HG03103 (cell line): ENCODE measurements around the gene LDHAL6B.

Experiments
- ATAC-seq: cut with Tn5 transposase; IDR thresholded peaks from one replicate; pipeline ENCODE4 v1.9.1; 2021; ENCODE audit warnings: low read depth; ENCODE audit not compliant: unreplicated experiment

Gene LDHAL6B

DNA sequence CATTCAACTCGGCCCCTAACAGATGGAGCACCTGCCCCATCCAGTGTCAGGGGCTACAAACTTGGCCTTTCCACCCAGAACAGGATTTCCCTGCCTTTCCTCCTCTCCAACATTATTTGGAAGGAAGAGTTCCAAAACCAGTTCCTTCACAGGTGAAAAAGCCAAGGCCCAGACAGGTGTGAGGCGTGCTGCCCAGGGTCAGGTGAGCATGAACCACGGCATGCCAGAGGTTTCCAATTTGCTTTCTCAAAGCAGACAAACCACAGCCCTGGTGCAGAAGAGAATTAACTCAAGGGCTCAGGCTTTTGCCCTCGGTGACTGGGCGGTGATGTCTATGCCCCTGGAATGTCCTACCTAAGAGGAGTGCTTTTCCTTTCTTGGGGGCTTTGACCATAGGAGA is 43.2 kb downstream of the LDHAL6B start:
- ATAC-seq = no peak

DNA sequence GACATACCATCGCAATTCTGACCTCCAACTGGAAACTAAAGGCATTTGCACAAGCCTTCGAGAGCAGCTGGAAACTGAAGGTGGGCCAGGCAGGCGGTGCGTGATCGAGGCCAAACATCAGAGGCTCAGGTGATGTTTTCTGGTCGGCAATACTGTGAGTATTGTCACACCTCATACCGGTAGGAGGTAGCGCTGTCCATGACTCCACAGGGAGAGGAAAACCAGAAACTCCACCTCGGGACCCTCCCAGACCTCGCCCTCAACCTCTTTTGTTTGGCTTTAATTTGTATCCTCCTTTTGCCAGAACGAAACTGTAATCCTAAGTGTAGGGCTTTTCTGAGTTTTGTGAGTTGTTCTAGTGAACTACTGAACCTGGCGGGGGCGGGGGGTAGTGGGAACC is 43.6 kb downstream of the LDHAL6B start:
- ATAC-seq = no peak

DNA sequence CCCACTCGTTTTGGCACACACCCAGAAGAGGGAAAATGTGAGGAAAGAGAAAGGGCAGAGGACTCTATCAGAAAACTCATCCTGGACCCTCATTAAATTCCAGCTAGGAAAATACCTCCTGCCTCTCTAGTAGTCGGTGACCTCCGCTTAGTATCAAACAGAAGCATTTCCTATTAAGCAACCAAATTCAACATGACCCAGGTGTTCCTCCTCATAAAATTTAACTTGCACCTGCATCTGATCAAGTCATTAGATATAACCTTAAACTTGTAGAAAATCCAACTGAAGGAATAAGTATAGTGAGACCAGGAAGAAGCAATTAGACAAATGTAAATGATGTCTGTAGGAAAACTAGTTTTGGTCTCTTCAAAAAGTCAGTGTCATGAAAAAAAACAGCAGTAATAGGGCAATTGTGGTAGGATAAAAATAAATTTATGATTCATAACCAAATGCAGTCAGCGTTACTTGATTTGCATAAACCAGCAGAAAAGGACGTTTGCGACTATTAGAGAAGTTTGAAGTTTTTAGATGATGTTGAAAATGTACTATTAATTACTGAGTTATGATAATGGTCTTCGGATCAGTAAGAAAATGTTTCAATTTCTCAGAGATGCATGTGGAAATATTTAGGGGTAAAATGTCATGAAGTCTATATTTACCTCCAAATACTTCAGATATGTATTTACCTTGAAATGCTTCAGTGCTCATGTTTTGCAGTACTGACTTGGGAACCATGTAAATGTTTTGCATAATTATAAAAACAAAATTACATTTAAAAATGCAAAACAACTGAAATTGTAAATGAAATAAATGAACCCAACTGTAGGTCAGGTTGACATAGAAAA is 44.6 kb downstream of the LDHAL6B start:
- no peak for ATAC-seq

DNA sequence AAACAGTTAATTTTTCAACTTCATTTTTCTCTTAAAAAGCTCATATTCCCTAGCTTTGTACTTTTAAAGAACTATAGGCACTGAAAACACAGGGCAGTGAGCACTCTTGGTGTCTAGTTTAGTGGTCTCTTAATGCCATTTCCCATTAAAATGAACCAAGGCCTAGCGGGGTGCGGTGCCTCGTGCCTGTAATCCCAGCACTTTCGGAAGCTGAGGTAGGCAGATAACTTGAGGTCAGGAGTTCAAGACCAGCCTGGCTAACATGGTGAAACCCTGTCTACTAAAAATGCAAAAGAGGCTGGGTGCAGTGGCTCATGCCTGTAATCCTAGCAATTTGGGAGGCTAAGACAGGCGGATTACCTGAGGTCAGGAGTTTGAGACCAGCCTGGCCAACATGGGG is 45.5 kb downstream of the LDHAL6B start:
- no peak for ATAC-seq

DNA sequence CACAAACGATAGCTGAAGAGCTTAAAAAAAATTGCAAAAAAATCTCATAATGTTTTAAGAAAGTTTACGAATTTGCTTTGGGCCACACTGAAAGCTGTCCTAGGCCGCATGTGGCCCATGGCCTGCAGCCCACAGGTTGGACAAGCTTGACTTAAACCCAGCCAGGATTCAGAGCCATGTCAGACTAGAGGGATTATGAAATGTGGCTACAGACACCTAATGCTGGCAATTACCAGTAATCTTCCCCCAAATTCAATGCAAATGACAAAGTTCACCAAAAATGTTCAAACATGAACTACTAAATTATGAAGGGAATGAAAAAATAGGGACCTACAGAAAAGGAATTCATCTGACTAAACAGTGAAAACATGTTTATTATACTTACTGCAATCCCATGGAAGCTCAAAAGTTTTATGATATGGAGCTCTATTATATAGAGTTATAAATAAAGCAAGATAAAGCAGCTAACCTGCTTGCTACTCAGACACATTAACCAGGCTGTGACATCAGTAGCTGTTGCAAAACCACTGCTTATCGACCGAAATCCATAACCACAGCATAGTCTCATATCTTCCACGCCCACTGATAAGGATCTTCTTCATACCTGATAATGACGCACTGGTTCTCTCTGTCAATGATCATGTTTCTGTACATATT is 49.2 kb downstream of the LDHAL6B start:
- ATAC-seq = no peak

DNA sequence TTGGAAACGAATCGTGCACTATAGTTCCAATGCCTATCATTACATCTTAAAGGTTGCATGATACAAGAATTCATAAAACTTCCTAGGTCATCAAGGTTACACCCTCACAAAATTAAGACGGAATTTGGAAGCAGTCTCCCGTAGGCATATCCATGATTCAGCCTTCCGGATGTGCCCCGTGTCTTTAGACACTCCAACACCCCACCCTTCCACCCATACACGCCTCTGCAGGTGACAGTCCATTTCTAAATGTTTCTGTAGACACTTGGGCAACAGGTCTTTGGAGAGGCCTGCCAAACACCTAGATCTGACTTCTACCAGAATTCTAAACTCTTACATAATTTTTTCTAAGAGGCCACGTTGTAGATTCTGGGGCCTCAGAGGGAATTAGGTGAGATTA is 49.8 kb downstream of the LDHAL6B start:
- no peak for ATAC-seq

DNA sequence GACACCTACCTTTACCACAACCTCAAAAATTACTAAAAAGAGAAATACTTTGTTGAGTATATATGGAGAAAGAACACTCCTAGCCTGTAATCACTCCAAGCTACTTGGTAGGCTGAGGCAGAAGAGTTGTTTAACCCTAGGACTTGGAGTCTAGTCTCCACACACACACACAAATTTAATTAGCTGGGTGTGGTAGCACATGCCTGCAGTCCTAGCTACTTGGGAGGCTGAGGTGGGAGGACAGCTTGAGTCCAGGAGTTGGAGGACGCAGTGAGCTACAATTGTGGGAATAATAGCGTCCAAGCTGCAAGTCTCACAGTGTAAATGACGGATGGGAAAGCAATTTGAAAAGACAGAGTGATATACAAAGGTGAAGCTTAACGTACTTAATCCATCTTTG is 50.5 kb downstream of the LDHAL6B start:
- no peak for ATAC-seq
